ENCODE measurements around the gene CFAP46.

- TF ChIP-seq ELF1 (IDR thresholded peaks at IDR 0.05): no peak
- TF ChIP-seq, protein P1, sequence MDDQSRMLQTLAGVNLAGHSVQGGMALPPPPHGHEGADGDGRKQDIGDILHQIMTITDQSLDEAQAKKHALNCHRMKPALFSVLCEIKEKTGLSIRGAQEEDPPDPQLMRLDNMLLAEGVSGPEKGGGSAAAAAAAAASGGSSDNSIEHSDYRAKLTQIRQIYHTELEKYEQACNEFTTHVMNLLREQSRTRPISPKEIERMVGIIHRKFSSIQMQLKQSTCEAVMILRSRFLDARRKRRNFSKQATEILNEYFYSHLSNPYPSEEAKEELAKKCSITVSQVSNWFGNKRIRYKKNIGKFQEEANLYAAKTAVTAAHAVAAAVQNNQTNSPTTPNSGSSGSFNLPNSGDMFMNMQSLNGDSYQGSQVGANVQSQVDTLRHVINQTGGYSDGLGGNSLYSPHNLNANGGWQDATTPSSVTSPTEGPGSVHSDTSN (IDR thresholded peaks at IDR 0.05): no peak
- no peak for TF ChIP-seq YY1 (IDR thresholded peaks at IDR 0.05; ENCODE audit: low read depth)
- TF ChIP-seq CTCF (IDR thresholded peaks at IDR 0.05): peak; percentile 70
- no peak for TF ChIP-seq JUND (IDR thresholded peaks at IDR 0.05)
These were observed 105.4 kb downstream of the CFAP46 start for GRCh38 chr10:132836832-132837540.
